NCI-H774 (cell line): ENCODE measurements around the gene DNASE1.

Experiments used
- DNase-seq: peaks from one replicate; lab custom pipeline; 2025; lab: John Stamatoyannopoulos, UW

DNASE1 gene

DNA sequence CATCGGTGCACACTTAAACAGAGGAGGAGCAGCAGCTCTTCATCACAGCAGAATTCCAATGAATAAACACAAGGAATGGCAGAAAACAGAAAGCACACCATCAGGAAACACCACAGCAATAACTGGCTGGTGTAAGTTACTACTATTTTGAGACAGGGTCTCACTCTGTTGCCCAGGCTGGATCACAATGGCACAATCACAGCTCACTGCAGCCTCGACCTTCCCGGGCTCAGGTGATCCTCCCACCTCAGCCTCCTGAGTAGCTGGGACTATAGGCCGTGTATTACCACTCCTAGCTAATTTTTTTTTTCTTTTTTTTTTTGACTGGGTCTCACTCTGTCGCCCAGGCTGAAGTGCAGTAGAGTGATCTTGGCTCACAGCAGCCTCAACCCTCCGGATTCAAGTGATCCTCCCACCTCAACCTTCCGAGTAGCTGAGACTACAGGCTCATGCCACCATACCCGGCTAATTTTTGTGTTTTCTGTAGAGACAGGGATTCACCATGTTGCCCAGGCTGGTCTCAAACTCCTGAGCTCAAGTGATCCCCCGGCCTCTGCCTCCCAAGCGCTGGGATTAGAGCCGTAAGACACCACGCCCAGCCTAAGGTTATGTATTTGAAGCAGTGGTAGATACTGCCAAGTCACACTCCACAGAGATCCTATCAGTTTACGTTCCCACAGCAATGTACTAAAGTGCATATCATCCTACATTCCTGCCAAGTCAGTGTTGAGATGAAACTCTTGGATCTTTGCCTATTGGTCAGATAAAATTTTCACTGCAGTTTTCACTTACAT, 42.1 kb downstream of the DNASE1 start:
- no peak for DNase-seq

DNA sequence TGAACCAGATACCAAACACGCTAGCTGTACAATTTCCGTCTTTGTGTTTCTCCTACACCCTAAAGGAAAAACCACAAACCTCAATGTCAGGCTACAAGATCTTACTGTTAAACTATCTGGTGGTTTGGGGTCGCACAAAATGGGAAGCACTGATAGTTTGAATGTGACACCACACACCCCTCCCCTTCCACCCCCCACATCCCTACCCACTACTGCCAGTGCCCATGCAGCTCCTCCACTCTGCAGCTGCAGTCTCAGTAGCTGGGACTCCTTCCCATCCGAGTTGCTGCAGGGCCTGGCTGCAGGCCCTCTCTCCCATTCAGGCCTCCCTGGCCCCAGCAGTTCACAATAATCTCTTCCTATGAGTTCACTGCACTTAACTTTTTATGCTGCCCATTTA, 44.5 kb downstream of the DNASE1 start:
- no peak for DNase-seq

DNA sequence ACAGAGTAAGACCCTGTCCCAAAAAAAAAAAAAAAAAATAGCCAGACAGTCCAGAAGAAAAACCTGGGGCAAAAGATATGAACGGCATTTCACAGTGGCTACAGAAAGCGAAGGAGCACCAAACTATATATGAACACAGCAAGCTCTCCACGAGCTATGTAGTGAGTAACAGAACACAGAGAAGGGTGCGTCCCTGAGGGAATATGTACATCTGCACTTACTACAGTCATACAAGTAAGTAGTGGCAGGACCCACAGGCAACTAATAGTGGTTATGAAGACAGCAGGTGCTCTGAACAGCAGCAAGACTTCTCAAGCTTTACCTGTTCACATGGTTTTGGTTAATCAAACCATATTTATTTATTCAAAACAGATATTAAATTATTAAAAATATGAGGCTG, 47.0 kb downstream of the DNASE1 start:
- DNase-seq = no peak

DNA sequence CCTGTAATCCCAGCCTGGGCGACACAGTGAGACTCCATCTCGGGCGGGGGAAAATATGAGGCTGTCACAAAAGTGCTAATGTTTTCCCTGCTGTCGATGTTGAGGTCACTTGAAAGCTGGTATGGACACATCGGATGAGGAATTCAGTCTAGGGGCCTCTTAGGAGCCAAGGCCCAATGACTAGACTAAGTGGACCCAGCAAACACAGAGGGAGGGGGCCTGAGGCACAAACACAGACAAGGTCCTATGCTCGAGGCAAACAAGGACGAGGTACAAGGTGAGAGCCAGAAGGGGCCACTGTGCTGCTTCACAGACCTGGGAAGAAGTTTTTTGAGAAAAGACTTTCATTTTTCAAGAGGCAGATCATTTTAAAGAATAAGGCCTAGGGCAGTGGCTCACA, 47.6 kb downstream of the DNASE1 start:
- DNase-seq = no peak

GRCh38 chr16:3706253-3707012, 51.9 kb downstream of the DNASE1 start:
- no peak for DNase-seq
